OCI-LY1 (cell line): ENCODE measurements around the gene TMEM51.
"Not testable (repeated sequence)": the region's sequence is repeated elsewhere in the genome, so short reads cannot be mapped to it uniquely, and the experiment has no call there.

Experiments used
- H2AFZ ChIP-seq: fragments of 200-600 bp; sonication (generic), shearing (Covaris generic); 2 replicates; pipeline ENCODE4 v1.6.0; 2014; ENCODE audit warnings: antibody characterized with exemption, mild to moderate bottlenecking, low read length
- H3F3A ChIP-seq: fragments of 200-600 bp; sonication (generic), shearing (Covaris generic); 2 replicates; pipeline ENCODE4 v1.6.0; 2014; ENCODE audit warnings: mild to moderate bottlenecking, antibody characterized with exemption, low read length, moderate library complexity; ENCODE audit not compliant: insufficient read depth
- H3K27ac ChIP-seq: fragments of 200-600 bp; sonication (generic); 2 replicates; pipeline ENCODE4 v1.5.1; 2014; ENCODE audit warnings: low read length, mixed run types, mild to moderate bottlenecking, low read depth; ENCODE audit not compliant: poor library complexity, severe bottlenecking
- H3K27me3 ChIP-seq: fragments of 200-600 bp; sonication (generic); 2 replicates; pipeline ENCODE4 v1.6.0; 2014; ENCODE audit warnings: antibody characterized with exemption, mild to moderate bottlenecking, low read length, moderate library complexity; ENCODE audit not compliant: insufficient read depth
- H3K36me3 ChIP-seq: fragments of 200-600 bp; sonication (generic); 2 replicates; pipeline ENCODE4 v1.6.1; 2014; ENCODE audit warnings: mild to moderate bottlenecking, antibody characterized with exemption, low read length, moderate library complexity, mixed read lengths; ENCODE audit not compliant: insufficient read depth
- H3K4me1 ChIP-seq: fragments of 200-600 bp; sonication (generic); 2 replicates; pipeline ENCODE4 v1.5.1; 2014; ENCODE audit warnings: mild to moderate bottlenecking, low read length, moderate library complexity; ENCODE audit not compliant: insufficient read depth, severe bottlenecking
- H3K4me2 ChIP-seq: fragments of 200-600 bp; sonication (generic), shearing (Covaris generic); 2 replicates; pipeline ENCODE4 v1.6.1; 2014; ENCODE audit warnings: low read length
- H3K4me3 ChIP-seq: fragments of 200-600 bp; sonication (generic); 2 replicates; pipeline ENCODE4 v1.5.1; 2014; ENCODE audit warnings: low read length, low read depth, mild to moderate bottlenecking, mixed read lengths; ENCODE audit not compliant: poor library complexity, severe bottlenecking
- H3K79me2 ChIP-seq: fragments of 200-600 bp; shearing (Covaris generic); 2 replicates; pipeline ENCODE4 v1.6.1; 2016; ENCODE audit warnings: mixed run types, low read length, mixed read lengths; ENCODE audit not compliant: insufficient read depth
- H3K9ac ChIP-seq: fragments of 200-600 bp; sonication (generic), shearing (Covaris generic); 2 replicates; pipeline ENCODE4 v1.6.1; 2014; ENCODE audit warnings: mild to moderate bottlenecking, low read length, mixed read lengths
- H3K9me2 ChIP-seq: fragments of 200-600 bp; sonication (generic), shearing (Covaris generic); 2 replicates; pipeline ENCODE4 v1.6.1; 2014; ENCODE audit warnings: low read depth, mild to moderate bottlenecking, low read length, mixed read lengths
- H3K9me3 ChIP-seq: fragments of 200-600 bp; shearing (Covaris generic); 2 replicates; pipeline ENCODE4 v1.6.1; 2014; ENCODE audit warnings: low read length, mixed read lengths
- H4K20me1 ChIP-seq: fragments of 200-600 bp; sonication (generic), shearing (Covaris generic); 2 replicates; pipeline ENCODE4 v1.6.0; 2016; ENCODE audit warnings: mild to moderate bottlenecking, low read length; ENCODE audit not compliant: insufficient read depth
- CTCF ChIP-seq: fragments of 200-600 bp; sonication (generic), shearing (Covaris generic); IDR thresholded peaks from 2 replicates; pipeline ENCODE4 v1.5.1; 2017; ENCODE audit warnings: mild to moderate bottlenecking, antibody characterized with exemption, low read length, moderate library complexity, mixed read lengths
- EZH2 ChIP-seq: fragments of 200-600 bp; sonication (generic), shearing (Covaris generic); IDR thresholded peaks from 2 replicates; pipeline ENCODE4 v1.8.0; 2017; ENCODE audit warnings: borderline replicate concordance, mixed run types, mild to moderate bottlenecking, antibody characterized with exemption, low read length, moderate library complexity, mixed read lengths

Gene TMEM51

GRCh38 chr1:15172405-15173259 is 19.1 kb downstream of the TMEM51 start:
- no peak overlapping the region for H3K4me3 ChIP-seq
- no peaks in the 10 kb centered on the region for H3K9me3 ChIP-seq
- no peak overlapping the region for H2AFZ ChIP-seq
- no peak for TF ChIP-seq CTCF
- no peak for TF ChIP-seq EZH2
- no peaks in the 10 kb centered on the region for H3K4me1 ChIP-seq
- H3K36me3 ChIP-seq = no peaks in the 10 kb centered on the region
- H3K79me2 ChIP-seq = no peaks in the 10 kb centered on the region
- no peak overlapping the region for H3K9ac ChIP-seq
- H3F3A ChIP-seq = no peaks in the 10 kb centered on the region
- no peak overlapping the region for H3K27ac ChIP-seq
- H3K27me3 ChIP-seq = no peaks in the 10 kb centered on the region
- no peaks in the 10 kb centered on the region for H4K20me1 ChIP-seq
- no peak overlapping the region for H3K4me2 ChIP-seq
- H3K9me2 ChIP-seq = no peaks in the 10 kb centered on the region

- Histone ChIP-seq H3K9me2 (no peaks in the 10 kb centered on the region), H3K27ac (no peak overlapping the region), H3K9ac (no peak overlapping the region), H2AFZ (no peak overlapping the region), H3K9me3 (no peaks in the 10 kb centered on the region), H3K36me3 (no peaks in the 10 kb centered on the region), H3K79me2 (no peaks in the 10 kb centered on the region), H3K4me2 (no peak overlapping the region), H3K4me3 (no peak overlapping the region), H4K20me1 (no peaks in the 10 kb centered on the region), H3K27me3 (no peaks in the 10 kb centered on the region; the same call in 1 of the 2 replicates), H3K4me1 (no peaks in the 10 kb centered on the region), H3F3A (no peaks in the 10 kb centered on the region)
- TF ChIP-seq CTCF (no peak), EZH2 (no peak)
Observed at GRCh38 chr1:15173863-15174614, 20.5 kb downstream of the TMEM51 start.

GRCh38 chr1:15174615-15174983 is 21.1 kb downstream of the TMEM51 start:
- no peaks in the 10 kb centered on the region for H3K9me2 ChIP-seq
- H3K4me3 ChIP-seq = no peak overlapping the region
- H3K9me3 ChIP-seq = no peaks in the 10 kb centered on the region
- no peak overlapping the region for H3K4me2 ChIP-seq
- H4K20me1 ChIP-seq = no peaks in the 10 kb centered on the region
- no peak overlapping the region for H2AFZ ChIP-seq
- H3K27ac ChIP-seq = no peak overlapping the region
- no peak overlapping the region for H3K9ac ChIP-seq
- H3F3A ChIP-seq = no peaks in the 10 kb centered on the region
- TF ChIP-seq EZH2 (no peak), CTCF (no peak)
- no peaks in the 10 kb centered on the region for H3K36me3 ChIP-seq
- H3K79me2 ChIP-seq = no peaks in the 10 kb centered on the region
- no peaks in the 10 kb centered on the region for H3K4me1 ChIP-seq
- H3K27me3 ChIP-seq = no peaks in the 10 kb centered on the region; the same call in 1 of the 2 replicates

- not testable (repeated sequence) for H3K27ac ChIP-seq, H3K4me1 ChIP-seq, H3K9ac ChIP-seq, H3K4me3 ChIP-seq, H3K9me2 ChIP-seq, H4K20me1 ChIP-seq, H3K9me3 ChIP-seq, H3K27me3 ChIP-seq, H3F3A ChIP-seq, H2AFZ ChIP-seq, H3K4me2 ChIP-seq, H3K79me2 ChIP-seq, H3K36me3 ChIP-seq
Observed at GRCh38 chr1:15175324-15176094, 22.0 kb downstream of the TMEM51 start.
